Esophagus muscularis mucosa (tissue), 4 donors: Measurements from ENCODE around the gene KLF15.

Experiments
- CTCF ChIP-seq, 3 experiments: fragments of 200-600 bp in 2 of 3; fragments of 450-650 bp in 1 of 3; sonication (generic) in 2 of 3; IDR thresholded peaks; one replicate each; pipeline ENCODE4 v1.5.1; 2017 to 2019; ENCODE audit warnings: antibody characterized with exemption in 3 of 3, mild to moderate bottlenecking in 2 of 3, moderate library complexity in 1 of 3
- EP300 ChIP-seq: sonication (generic); formaldehyde crosslinking; IDR thresholded peaks from one replicate; pipeline ENCODE4 v1.6.1; 2017; ENCODE audit warnings: antibody characterized with exemption
- POLR2A ChIP-seq: fragments of 450-650 bp; IDR thresholded peaks from one replicate; pipeline ENCODE4 v1.6.1; 2017; ENCODE audit warnings: antibody characterized with exemption, moderate library complexity, mild to moderate bottlenecking, low read depth
- POLR2AphosphoS5 ChIP-seq, 2 donors: sonication (generic); formaldehyde crosslinking; IDR thresholded peaks; one replicate each; pipeline ENCODE4 v1.6.1; 2017; ENCODE audit warnings: antibody characterized with exemption in 2 of 2

DNA sequence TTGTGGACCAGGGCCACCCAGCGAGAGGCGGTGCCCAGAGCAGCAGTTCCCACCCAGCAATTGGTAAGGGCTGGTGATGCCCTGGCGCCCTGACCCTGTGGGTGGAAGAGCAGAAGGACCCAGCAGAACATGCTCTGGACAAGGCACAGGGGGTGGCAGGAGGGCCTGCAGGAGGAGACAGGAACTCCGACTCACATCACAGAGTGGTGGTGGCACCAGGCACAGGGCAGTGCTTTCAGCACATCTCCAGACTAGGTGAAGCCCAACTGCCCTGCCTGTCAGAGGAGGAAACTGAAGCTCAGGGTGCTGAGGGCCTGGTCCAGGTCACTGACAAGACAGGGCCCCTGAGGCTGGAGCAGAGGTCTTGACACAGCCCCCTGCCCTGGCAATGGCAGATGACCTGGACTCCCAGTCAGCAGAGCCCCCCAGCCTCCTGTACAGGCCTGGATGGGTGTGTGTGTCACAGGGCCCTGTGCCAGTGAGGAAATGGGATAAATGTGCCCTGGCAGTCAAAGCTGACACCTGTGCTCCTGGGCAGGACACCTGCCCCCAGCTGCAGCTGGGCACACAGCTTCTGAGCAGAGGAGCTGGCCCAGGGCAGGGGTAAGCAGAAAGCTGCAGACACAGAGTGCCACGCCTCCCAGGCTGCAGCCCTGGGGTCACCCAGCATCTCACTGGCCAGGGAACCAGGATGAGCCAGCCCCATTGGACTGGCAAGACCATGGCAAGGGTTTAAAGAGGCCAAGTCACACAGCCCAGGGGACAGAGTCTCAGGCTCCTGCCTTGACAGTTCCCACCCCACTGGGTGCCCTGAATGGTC, 11.4 kb downstream of the KLF15 start:
- TF ChIP-seq POLR2A: no peak
- no peak for TF ChIP-seq CTCF (IDR thresholded peaks at IDR 0.05)
- TF ChIP-seq POLR2AphosphoS5 (IDR thresholded peaks at IDR 0.05): no peak
- TF ChIP-seq EP300: no peak
